Mammary epithelial cell (primary cell): ENCODE results near the gene STK39.

ENCODE experiments used
- CTCF ChIP-seq, 2 donors: IDR thresholded peaks in 1 of 2; conservative IDR thresholded peaks in 1 of 2; 2 replicates each; pipeline ENCODE4 v1.5.1; 2011 to 2012; ENCODE audit warnings: inconsistent platforms in 2 of 2, low read length in 2 of 2, mild to moderate bottlenecking in 2 of 2, control low read depth in 1 of 2, low read depth in 1 of 2; ENCODE audit not compliant: insufficient read depth in 1 of 2; ENCODE audit errors: extremely low read depth in 1 of 2
- EZH2 ChIP-seq: IDR thresholded peaks from 2 replicates; pipeline ENCODE4 v1.6.1; 2012; ENCODE audit warnings: low read length, inconsistent platforms, borderline replicate concordance

- TF ChIP-seq CTCF (conservative IDR thresholded peaks at IDR 0.05 in 1 of 2, IDR thresholded peaks at IDR 0.05 in 1 of 2; ENCODE audit: extremely low read depth in 1 of 2, insufficient read depth in 1 of 2, low read depth in 1 of 2, low read length in 2 of 2) (no peak), EZH2 (no peak)
Observed at GRCh38 chr2:168295051-168295450, 47.7 kb upstream of the STK39 start.
